GM19099 (cell line): ENCODE data around the gene SYCE3.

Source experiments
- POLR2A ChIP-seq: IDR thresholded peaks from 3 replicates; pipeline ENCODE4 v1.6.1; 2011; ENCODE audit warnings: low read depth; ENCODE audit not compliant: insufficient read length; ENCODE audit errors: extremely low read depth

The SYCE3 gene

GRCh38 chr22:50548921-50549790 is 13.6 kb downstream of the SYCE3 start:
- TF ChIP-seq POLR2A = no peak

GRCh38 chr22:50548040-50548920 is 14.4 kb downstream of the SYCE3 start:
- peak; percentile 70 for TF ChIP-seq POLR2A

GRCh38 chr22:50547263-50547985 is 15.3 kb downstream of the SYCE3 start:
- no peak for TF ChIP-seq POLR2A

DNA sequence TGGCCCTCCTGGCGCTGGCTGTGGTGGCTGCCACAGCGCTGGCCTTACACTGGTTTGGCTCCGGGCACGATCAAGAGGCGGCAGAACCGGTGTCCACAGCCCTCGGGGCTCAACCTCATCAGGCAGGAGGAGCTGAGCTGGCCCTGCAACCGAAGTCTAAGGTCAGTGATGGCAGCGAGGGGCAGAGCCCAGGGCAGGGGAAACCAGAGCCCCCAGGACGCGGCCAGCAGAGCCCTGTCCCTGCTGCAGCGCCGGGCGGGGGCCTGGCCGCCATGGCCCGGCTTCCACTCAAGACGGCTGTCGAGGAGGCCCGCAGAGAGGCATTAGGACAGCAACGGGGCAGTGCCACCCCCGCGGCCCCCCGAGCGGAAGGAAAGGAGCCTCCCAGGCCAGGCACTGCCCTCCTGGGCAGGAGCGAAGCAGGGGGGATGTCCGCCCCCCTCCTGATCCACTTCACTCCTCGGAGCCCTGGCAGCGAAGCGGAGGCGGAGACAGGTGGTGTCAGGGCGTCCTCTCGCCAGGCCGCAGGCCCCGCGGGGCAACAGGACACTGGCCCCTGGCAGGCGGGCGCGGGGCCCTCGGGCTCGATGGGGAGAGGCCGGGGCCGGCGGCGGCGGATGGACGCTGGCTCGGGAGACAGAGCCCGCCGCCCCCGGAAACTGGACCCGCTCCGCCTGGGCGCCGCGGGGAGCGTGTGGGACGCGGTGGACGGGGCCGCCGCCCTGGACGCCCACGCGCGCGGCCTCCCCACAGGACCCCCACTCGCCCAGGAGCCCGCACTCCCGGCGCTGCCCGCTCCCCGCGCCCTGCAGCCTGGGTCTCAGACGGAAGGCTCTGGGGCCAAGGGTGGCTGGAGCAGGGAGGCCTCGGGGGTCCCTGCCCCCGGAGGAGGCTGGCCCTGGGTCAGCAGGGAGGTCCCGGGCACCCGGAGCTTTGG is 16.1 kb downstream of the SYCE3 start:
- no peak for TF ChIP-seq POLR2A

DNA sequence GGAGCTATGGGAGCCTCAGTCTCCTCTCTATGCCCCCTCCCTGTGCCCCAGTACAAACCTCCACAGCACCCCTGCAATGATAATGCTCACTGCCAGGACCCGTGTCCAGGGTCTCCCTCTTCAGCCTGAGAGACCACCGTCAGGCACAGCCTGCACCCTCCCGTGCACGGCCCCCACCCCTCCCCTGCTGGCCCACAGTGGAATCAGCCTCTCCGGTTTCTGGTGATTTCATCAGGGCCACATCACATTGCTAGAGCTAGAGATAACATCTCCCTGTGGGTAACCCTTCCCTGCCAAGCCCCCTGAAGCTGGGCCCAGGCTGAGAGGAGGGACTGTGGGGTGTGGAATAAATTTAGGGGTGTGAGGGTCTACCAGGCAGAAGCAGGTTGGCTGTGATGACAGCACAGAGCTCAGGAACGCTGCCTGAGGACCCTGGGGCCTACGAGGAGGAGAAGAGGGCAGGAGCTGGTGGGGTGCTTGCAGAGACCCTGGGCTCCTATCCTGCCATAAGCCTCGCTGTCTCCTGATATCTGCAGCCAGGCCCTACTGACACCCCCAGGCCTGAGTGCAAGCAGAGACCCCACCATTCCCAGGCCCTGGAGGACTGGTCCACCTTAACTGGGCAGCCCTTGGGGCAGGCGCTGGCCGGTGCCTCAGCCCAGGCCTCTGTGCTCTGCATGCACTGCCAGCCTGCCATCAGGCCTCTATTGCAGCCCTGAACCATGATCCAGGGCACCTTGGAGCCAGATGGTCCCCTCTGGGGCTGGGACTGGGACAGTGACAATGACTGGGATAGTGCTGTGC is 17.0 kb downstream of the SYCE3 start, which contains the start of gene KLHDC7B:
Gene KLHDC7B, plus strand, starts transcription at position 378 of the 804 bp plus-strand sequence. Its CDS starts 345 bp downstream, at position 723.
- TF ChIP-seq POLR2A = no peak

- TF ChIP-seq POLR2A = peak; percentile 17
These were observed 17.9 kb downstream of the SYCE3 start for GRCh38 chr22:50544746-50545253.

GRCh38 chr22:50544078-50544745 is 18.5 kb downstream of the SYCE3 start:
- TF ChIP-seq POLR2A = peak; percentile 27

- peak; percentile 78 for TF ChIP-seq POLR2A
These were observed 20.2 kb downstream of the SYCE3 start for GRCh38 chr22:50542416-50542927.

DNA sequence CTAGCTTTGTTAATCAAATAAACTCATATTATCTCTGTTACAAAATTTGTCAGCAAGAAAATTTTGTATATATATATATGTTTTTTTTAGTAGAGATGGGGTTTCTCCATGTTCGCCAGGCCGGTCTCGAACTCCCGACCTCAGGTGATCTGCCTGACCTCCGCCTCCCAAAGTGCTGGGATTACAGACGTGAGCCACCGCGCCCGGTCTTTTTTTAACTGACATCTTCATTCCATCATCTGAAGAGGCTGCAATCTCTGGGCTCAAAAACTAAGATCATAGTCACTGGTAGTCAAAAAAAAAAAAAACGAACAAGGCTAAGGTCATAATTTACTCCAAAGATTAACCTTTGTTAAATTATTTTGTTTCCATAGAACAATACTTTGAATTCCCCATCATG is 22.3 kb downstream of the SYCE3 start:
- no peak for TF ChIP-seq POLR2A

DNA sequence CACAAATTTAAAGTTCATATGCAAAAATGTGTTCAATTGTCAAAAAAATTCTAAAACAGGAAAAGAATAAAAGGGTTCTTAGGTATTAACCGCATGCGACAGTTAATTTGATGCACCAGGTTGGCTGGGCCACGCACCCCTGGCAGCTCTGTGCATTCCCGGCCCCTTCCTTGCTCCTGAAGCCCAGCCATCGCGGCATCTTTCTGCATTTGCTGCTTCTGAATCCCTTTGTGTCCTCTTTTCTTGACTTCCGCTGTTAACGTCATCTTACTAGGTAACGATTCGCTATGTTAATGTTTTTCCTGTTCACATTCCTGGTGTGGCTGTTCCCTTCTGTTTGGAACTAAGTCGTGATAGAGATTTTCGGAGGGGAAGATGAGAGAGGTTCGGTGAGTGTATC is 25.0 kb downstream of the SYCE3 start:
- TF ChIP-seq POLR2A = no peak

GRCh38 chr22:50536226-50536625 is 26.5 kb downstream of the SYCE3 start:
- no peak for TF ChIP-seq POLR2A

GRCh38 chr22:50535113-50535512 is 27.6 kb downstream of the SYCE3 start:
- peak; percentile 32 for TF ChIP-seq POLR2A
